HepG2 (cell line): ENCODE results near the gene PRCD. TPM values are rescaled to one million over a fixed set of nuclear protein-coding genes. Genes with fewer than 3 reads are reported as not detected.
"Not testable (repeated sequence)": the region's sequence is repeated elsewhere in the genome, so short reads cannot be mapped to it uniquely, and the experiment has no call there.

Experiments used
- HNF4A ChIP-seq: sonication (generic); formaldehyde crosslinking; IDR thresholded peaks from 2 replicates; pipeline ENCODE4 v1.4.0; 2020; ENCODE audit warnings: missing genetic modification reagents
- HOXA3 ChIP-seq: sonication (generic); formaldehyde crosslinking; IDR thresholded peaks from 2 replicates; pipeline ENCODE4 v1.5.0; 2020; ENCODE audit warnings: missing genetic modification reagents
- KDM1A ChIP-seq: IDR thresholded peaks from 2 replicates; pipeline ENCODE4 v1.6.1; 2016; ENCODE audit warnings: missing compliant biosample characterization
- PAXIP1 ChIP-seq: sonication (generic); formaldehyde crosslinking; conservative IDR thresholded peaks from 2 replicates; pipeline ENCODE4 v1.4.0; 2020; ENCODE audit warnings: mild to moderate bottlenecking, missing genetic modification reagents, moderate library complexity
- PHF21A ChIP-seq: sonication (generic); formaldehyde crosslinking; IDR thresholded peaks from 2 replicates; pipeline ENCODE4 v1.5.0; 2020; ENCODE audit warnings: mild to moderate bottlenecking, missing genetic modification reagents
- RXRA ChIP-seq: sonication (generic); formaldehyde crosslinking; IDR thresholded peaks from 2 replicates; pipeline ENCODE4 v1.5.1; 2020; ENCODE audit warnings: missing genetic modification reagents
- SALL1 ChIP-seq: sonication (generic); formaldehyde crosslinking; IDR thresholded peaks from 2 replicates; pipeline ENCODE4 v1.8.0; 2022; ENCODE audit warnings: mild to moderate bottlenecking, missing genetic modification reagents
- SPEN ChIP-seq: sonication (generic); formaldehyde crosslinking; IDR thresholded peaks from 2 replicates; pipeline ENCODE4 v1.5.1; 2020; ENCODE audit warnings: low read depth, mild to moderate bottlenecking, missing genetic modification reagents
- ZBTB39 ChIP-seq: sonication (generic); formaldehyde crosslinking; IDR thresholded peaks from 2 replicates; pipeline ENCODE4 v1.5.0; 2020; ENCODE audit warnings: missing genetic modification reagents
- ZBTB40 ChIP-seq, 2 experiments: fragments of 450-650 bp in 1 of 2; sonication (generic) in 1 of 2; formaldehyde crosslinking in 1 of 2; IDR thresholded peaks; 2 replicates each; pipeline versions ENCODE4 v1.6.1 to v1.8.0; 2016 to 2022; ENCODE audit warnings: antibody characterized with exemption in 1 of 2, mild to moderate bottlenecking in 1 of 2, missing genetic modification reagents in 1 of 2
- ZFY ChIP-seq: sonication (generic); formaldehyde crosslinking; IDR thresholded peaks from 2 replicates; pipeline ENCODE4 v1.4.0; 2020; ENCODE audit warnings: missing genetic modification reagents
- ZMYM3 ChIP-seq: sonication (generic); formaldehyde crosslinking; IDR thresholded peaks from 2 replicates; pipeline ENCODE4 v1.5.1; 2020; ENCODE audit warnings: mild to moderate bottlenecking, missing genetic modification reagents
- ZNF607 ChIP-seq: sonication (generic); formaldehyde crosslinking; IDR thresholded peaks from 2 replicates; pipeline ENCODE4 v1.5.1; 2020; ENCODE audit warnings: missing genetic modification reagents, mild to moderate bottlenecking, borderline replicate concordance
- polyA plus RNA-seq, 8 experiments: library from polyadenylated mRNA; depleted of rRNA in 3 of 8; stranded (reverse) in 7 of 8; unstranded in 1 of 8; fragments of >200 nt; fragmentation: Illumina TruSeq in 4 of 8; extraction: Trizol in 4 of 8; gene quantifications; 2 replicates each; pipeline versions ENCODE4 v1.2.1 to v1.2.3, GENCODE V29; 2011 to 2016; ENCODE audit warnings: low read depth in 4 of 8, missing spikeins in 1 of 8, mixed read lengths in 1 of 8; ENCODE audit not compliant: insufficient read depth in 1 of 8
- total RNA-seq, 5 experiments: library from RNA; depleted of rRNA; stranded (reverse); fragments of >200 nt; fragmentation: Illumina TruSeq; extraction: Trizol; gene quantifications; 2 replicates each; pipeline ENCODE4 v1.2.3, GENCODE V29; 2016; ENCODE audit warnings: low read depth in 1 of 5

Gene PRCD
- total and polyA plus RNA-seq, 2 of the 13 experiments (the other 11 are each of a cell fraction or from before 2014, with no cell fraction given), result 0.51 TPM; not detected in 1

DNA sequence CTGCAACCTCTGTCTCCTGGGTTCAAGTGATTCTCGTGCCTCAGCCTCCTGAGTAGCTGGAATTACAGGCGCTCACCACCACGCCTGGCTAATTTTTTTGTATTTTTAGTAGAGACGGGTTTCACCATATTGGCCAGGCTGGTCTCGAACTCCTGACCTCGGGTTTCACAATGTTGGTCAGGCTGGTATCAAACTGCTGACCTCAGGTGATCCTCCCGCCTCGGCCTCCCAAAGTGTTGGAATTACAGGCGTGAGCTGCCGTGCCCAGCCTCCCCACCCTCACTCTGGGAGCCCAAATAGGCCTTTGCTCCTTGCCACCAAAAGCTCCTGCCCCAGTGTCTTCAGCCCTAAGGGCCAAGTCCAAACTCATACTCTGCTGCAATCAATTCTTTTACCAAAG, 18.2 kb upstream of the PRCD start (continued):
- TF ChIP-seq ZBTB39 (CRISPR knock-in tag), result 0 out of 2 replicates have a peak, but pooled peaks have one; percentile 47
- 0 out of 2 replicates have a peak, but pooled peaks have one; percentile 34 for TF ChIP-seq RXRA (CRISPR knock-in tag)
- TF ChIP-seq ZMYM3 (CRISPR knock-in tag), result peak; percentile 91
- TF ChIP-seq SPEN, result 0 out of 2 replicates have a peak, but pooled peaks have one; percentile 42
- TF ChIP-seq HNF4A (CRISPR knock-in tag), result peak; percentile 44; the same call in 1 of the 2 replicates
- TF ChIP-seq PAXIP1 (CRISPR knock-in tag), result 0 out of 2 replicates have a peak, but pooled peaks have one; percentile 26
- TF ChIP-seq PHF21A (CRISPR knock-in tag), result 0 out of 2 replicates have a peak, but pooled peaks have one; percentile 28
- 0 out of 2 replicates have a peak, but pooled peaks have one; percentile 13 for TF ChIP-seq ZFY (CRISPR knock-in tag)
- not testable (repeated sequence) for TF ChIP-seq ZBTB40 (IDR thresholded peaks at IDR 0.05)
- TF ChIP-seq ZBTB40 (CRISPR knock-in tag; IDR thresholded peaks at IDR 0.05), result 0 out of 2 replicates have a peak, but pooled peaks have one; percentile 4
- TF ChIP-seq KDM1A, result 0 out of 2 replicates have a peak, but pooled peaks have one; percentile 20
- TF ChIP-seq SALL1 (CRISPR knock-in tag), result peak; percentile 16
- 0 out of 2 replicates have a peak, but pooled peaks have one; percentile 28 for TF ChIP-seq ZNF607 (CRISPR knock-in tag)
- TF ChIP-seq HOXA3, result 0 out of 2 replicates have a peak, but pooled peaks have one; percentile 15
